ENCODE measurements around the gene EPC2. TPM values are rescaled to one million over a fixed set of nuclear protein-coding genes. Genes with fewer than 3 reads are reported as not detected.
"Not testable (repeated sequence)": the region's sequence is repeated elsewhere in the genome, so short reads cannot be mapped to it uniquely, and the experiment has no call there.

Gene EPC2
- total RNA-seq, 1 experiment from 2014 or later, result 29.4 TPM

- TF ChIP-seq CTCF (IDR thresholded peaks at IDR 0.05; ENCODE audit: unreplicated experiment), result no peak
- BruUV-seq (replicated peaks), result no TSS peak
- Mint-ChIP-seq H3K4me1 (ENCODE audit: low read depth, unreplicated experiment) (no peaks in the 10 kb centered on the region), H3K27me3 (ENCODE audit: unreplicated experiment) (no peaks in the 10 kb centered on the region), H3K27ac (ENCODE audit: unreplicated experiment) (no peak overlapping the region), H3K4me3 (ENCODE audit: low read depth, unreplicated experiment) (no peak overlapping the region), H3K9me3 (ENCODE audit: low read depth, unreplicated experiment) (no peaks in the 10 kb centered on the region), H3K36me3 (ENCODE audit: insufficient read depth, unreplicated experiment) (peaks cover 9% of the 10 kb centered on the region)
- no peak for DNase-seq
- CTCF ChIA-PET, result no interaction called here
- intact Hi-C loops (cut with micrococcal nuclease; ENCODE audit: unreplicated experiment), result no loop called here
Measured at GRCh38 chr2:148789059-148789458, 144.5 kb downstream of the EPC2 start.

- CTCF ChIA-PET; BruUV-seq (replicated peaks); intact Hi-C loops (cut with micrococcal nuclease; ENCODE audit: unreplicated experiment); H3K36me3 Mint-ChIP-seq (ENCODE audit: insufficient read depth, unreplicated experiment); H3K9me3 Mint-ChIP-seq (ENCODE audit: low read depth, unreplicated experiment); H3K4me3 Mint-ChIP-seq (ENCODE audit: low read depth, unreplicated experiment); H3K27ac Mint-ChIP-seq (ENCODE audit: unreplicated experiment); DNase-seq; H3K4me1 Mint-ChIP-seq (ENCODE audit: low read depth, unreplicated experiment); H3K27me3 Mint-ChIP-seq (ENCODE audit: unreplicated experiment): not testable (repeated sequence)
Measured at GRCh38 chr2:148790172-148790571, 145.6 kb downstream of the EPC2 start.

GRCh38 chr2:148794558-148794957, 150.0 kb downstream of the EPC2 start:
- CTCF ChIA-PET, result no interaction called here
- Mint-ChIP-seq H3K27me3 (ENCODE audit: unreplicated experiment) (no peaks in the 10 kb centered on the region), H3K9me3 (ENCODE audit: low read depth, unreplicated experiment) (no peaks in the 10 kb centered on the region), H3K36me3 (ENCODE audit: insufficient read depth, unreplicated experiment) (no peaks in the 10 kb centered on the region), H3K27ac (ENCODE audit: unreplicated experiment) (no peak overlapping the region), H3K4me1 (ENCODE audit: low read depth, unreplicated experiment) (no peaks in the 10 kb centered on the region), H3K4me3 (ENCODE audit: low read depth, unreplicated experiment) (no peak overlapping the region)
- DNase-seq, result no peak
- intact Hi-C loops (cut with micrococcal nuclease; ENCODE audit: unreplicated experiment), result no loop called here
- no peak for TF ChIP-seq CTCF (IDR thresholded peaks at IDR 0.05; ENCODE audit: unreplicated experiment)
- no TSS peak for BruUV-seq (replicated peaks)

- no peaks in the 10 kb centered on the region for H3K27me3 Mint-ChIP-seq (ENCODE audit: unreplicated experiment)
- DNase-seq, result no peak
- no peak overlapping the region for H3K4me3 Mint-ChIP-seq (ENCODE audit: low read depth, unreplicated experiment)
- intact Hi-C loops (cut with micrococcal nuclease; ENCODE audit: unreplicated experiment), result no loop called here
- no TSS peak for BruUV-seq (replicated peaks)
- CTCF ChIA-PET, result interaction anchor here (0.6 kb wide), 1 partner anchor 645 kb away, joined by 5 read pairs; no protein-coding TSS in a partner anchor
- no peaks in the 10 kb centered on the region for H3K36me3 Mint-ChIP-seq (ENCODE audit: insufficient read depth, unreplicated experiment)
- H3K27ac Mint-ChIP-seq (ENCODE audit: unreplicated experiment), result no peak overlapping the region
- H3K9me3 Mint-ChIP-seq (ENCODE audit: low read depth, unreplicated experiment), result no peaks in the 10 kb centered on the region
- H3K4me1 Mint-ChIP-seq (ENCODE audit: low read depth, unreplicated experiment), result peaks cover 2% of the 10 kb centered on the region
- no peak for TF ChIP-seq CTCF (IDR thresholded peaks at IDR 0.05; ENCODE audit: unreplicated experiment)
Measured at GRCh38 chr2:148796735-148797512, 152.4 kb downstream of the EPC2 start.

All from Calu3 (cell line).